C4-2B (cell line): ENCODE data around the gene SETD2.

Source experiments
- H3K27ac ChIP-seq: fragments of 450-650 bp; 2 replicates; pipeline ENCODE4 v1.5.1; 2017
- CTCF ChIP-seq: fragments of 450-650 bp; conservative IDR thresholded peaks from 2 replicates; pipeline ENCODE4 v1.5.1; 2017; ENCODE audit warnings: mild to moderate bottlenecking
- ZFX ChIP-seq: fragments of 450-650 bp; IDR thresholded peaks from 2 replicates; pipeline ENCODE4 v1.6.1; 2017

SETD2 gene

DNA sequence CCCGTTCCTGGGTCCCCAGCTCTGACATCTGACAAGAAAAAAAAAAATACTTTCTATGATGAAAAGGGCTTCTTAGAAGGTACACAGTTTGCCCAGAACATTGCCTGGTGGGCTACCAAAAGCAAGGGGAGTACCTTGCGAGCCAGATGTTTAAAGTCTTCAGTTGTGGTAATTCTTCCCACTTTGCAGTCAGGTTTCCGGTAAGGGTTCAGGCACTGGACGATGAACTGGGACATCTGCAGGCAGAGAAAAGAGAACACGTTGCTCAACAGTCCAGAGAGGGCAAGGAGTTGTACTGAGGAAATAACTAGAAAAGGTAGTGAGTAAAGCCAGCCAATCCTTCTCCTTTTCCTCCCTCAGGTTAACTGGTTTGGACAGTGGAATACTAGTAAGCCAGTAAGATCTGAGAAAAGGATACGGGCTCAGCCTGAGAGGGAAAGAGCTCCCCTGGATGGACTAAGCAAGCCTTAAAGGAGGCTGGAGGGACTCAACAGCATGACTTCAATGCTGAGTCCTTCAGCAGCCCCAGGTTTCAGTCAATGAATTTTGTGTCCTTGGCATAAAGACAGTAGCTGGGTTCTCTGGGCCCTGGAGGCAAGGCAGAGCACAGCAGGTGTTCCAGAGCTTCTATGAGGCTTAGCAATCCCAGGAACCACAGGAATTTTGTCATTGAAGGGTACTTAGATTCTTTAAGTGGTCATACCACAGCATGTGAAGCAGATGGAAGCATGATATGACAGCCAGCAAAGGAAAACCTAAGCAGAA is 146.2 kb downstream of the SETD2 start:
- H3K27ac ChIP-seq, result no peak overlapping the region

GRCh38 chr3:47016934-47017435 is 146.9 kb downstream of the SETD2 start:
- H3K27ac ChIP-seq, result no peak overlapping the region
- TF ChIP-seq ZFX (no peak), CTCF (no peak)

More for the DNA sequence above, 146.2 kb downstream of the SETD2 start:
- TF ChIP-seq CTCF (no peak), ZFX (no peak)

DNA sequence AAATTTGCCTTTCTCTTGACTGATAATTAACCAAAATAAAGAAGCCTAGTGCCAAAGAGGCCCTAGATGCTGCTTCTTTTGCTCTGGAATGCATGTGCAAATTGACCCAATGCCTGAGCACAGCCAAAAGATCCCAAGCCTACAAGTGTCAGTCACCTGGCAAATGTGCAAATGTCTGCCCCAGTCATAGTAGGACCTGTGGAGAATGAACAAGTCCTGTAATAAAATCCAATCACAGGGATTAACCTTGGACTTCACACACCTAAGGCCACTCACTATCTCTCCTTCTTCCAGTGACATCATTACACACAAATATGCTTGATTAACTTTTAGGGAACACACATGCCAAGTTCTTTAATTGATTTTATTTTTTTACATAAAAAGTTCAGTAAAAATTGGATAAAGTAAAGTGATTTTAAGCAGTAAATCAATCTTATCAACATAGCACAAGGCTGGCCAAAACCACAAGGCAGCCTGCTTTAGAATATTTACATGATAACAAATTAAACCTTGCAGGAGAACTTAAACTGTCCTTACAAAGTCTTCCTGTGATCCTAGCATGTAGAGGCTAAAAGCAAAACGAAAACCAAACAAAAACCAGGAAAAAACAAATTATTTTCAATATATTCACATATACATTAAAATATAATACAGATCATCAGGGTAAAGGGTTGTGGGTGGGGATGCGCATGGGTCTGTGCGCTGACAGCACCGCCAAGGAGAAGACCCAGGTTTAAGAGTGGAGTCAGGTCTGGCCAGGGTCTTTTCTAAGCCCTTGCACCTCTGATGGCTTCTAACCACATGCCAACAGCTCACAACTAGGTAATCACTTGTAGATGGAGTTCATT is 147.6 kb downstream of the SETD2 start:
- no peak for TF ChIP-seq CTCF
- TF ChIP-seq ZFX, result no peak
- H3K27ac ChIP-seq, result no peak overlapping the region

GRCh38 chr3:47015151-47015550 is 148.8 kb downstream of the SETD2 start:
- H3K27ac ChIP-seq, result no peak overlapping the region
- no peak for TF ChIP-seq ZFX

- no peak overlapping the region for H3K27ac ChIP-seq
- TF ChIP-seq ZFX (no peak), CTCF (no peak)
Measured at GRCh38 chr3:47014036-47014435, 149.9 kb downstream of the SETD2 start.

DNA sequence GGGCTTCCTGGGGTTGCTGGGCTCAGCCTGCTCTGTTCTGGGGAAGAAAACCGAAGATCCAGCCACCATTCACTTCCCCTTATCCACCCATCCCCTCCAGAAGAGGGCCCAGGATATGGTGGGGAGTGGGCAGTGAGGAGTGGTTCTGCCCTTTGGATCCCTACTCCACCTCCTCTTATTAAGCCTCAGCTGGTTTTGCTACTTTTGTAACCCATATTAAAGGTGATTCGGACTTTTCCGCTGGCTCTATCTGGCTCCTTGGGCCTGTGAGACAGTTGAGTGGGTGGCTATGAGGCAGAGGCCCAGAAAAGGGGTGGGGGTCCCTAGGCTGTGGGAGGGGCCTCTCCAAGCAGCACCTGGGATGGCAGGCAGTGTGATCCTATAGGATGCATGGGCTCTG is 150.7 kb downstream of the SETD2 start:
- TF ChIP-seq ZFX, result no peak
- TF ChIP-seq CTCF, result no peak
- no peak overlapping the region for H3K27ac ChIP-seq

- H3K27ac ChIP-seq, result no peak overlapping the region
- TF ChIP-seq CTCF, result no peak
- TF ChIP-seq ZFX, result no peak
Measured at GRCh38 chr3:47012342-47013230, 151.3 kb downstream of the SETD2 start.
